ENCODE data around the gene ZNF385B.

Gene ZNF385B

DNA sequence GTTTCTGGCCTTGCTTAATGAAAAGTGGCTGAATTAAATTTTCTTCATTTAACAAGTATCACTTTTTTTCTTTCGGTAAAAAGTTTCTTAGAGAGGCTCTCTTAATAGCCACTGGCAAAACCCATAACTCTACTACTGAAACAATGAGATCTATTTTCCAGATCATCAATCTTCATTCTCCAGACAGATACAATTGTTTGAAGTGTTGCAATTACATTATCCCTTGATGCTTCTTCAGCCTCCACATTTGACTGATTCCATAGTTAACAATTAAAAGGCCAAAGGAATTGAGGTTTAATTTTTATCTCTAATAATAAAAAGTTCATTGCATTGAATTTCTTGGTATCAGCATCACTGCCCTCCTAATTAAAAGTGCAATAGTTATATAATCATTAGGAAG lies 176.3 kb downstream of the ZNF385B start:
- TF ChIP-seq ZNF274 (IDR thresholded peaks at IDR 0.05; ENCODE audit: low read depth, low read length): no peak
- no peak overlapping the region for H3K4me3 ChIP-seq (ENCODE audit: low read length)

DNA sequence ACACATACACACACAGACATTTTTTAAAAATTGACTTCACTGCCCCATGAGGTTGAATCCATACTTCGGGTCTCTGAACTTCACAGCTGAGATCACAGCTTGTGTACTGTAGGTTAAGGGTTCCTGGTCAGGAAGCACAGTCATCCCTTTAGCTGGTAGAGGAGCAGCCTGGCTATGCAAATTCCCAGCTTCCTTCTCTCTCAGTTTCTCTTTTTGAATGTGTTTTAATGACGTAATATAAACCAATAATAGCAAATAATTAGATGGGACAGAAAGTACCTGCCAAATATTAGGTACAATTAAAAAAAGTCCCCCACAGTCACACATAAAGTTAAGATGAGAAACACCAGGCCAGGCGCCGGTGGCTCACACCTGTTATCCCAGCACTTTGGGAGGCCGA lies 178.7 kb downstream of the ZNF385B start:
- TF ChIP-seq ZNF274 (IDR thresholded peaks at IDR 0.05; ENCODE audit: low read depth, low read length): no peak
- no peak overlapping the region for H3K4me3 ChIP-seq (ENCODE audit: low read length)

- no peak overlapping the region for H3K4me3 ChIP-seq (ENCODE audit: low read length)
Observed at GRCh38 chr2:179677746-179678505, 183.5 kb downstream of the ZNF385B start.

GRCh38 chr2:179677077-179677688 lies 184.2 kb downstream of the ZNF385B start:
- H3K4me3 ChIP-seq (ENCODE audit: low read length): no peak overlapping the region
- TF ChIP-seq ZNF274 (IDR thresholded peaks at IDR 0.05; ENCODE audit: low read depth, low read length): no peak

More at GRCh38 chr2:179677746-179678505, 183.5 kb downstream of the ZNF385B start:
- TF ChIP-seq ZNF274 (IDR thresholded peaks at IDR 0.05; ENCODE audit: low read depth, low read length): no peak

DNA sequence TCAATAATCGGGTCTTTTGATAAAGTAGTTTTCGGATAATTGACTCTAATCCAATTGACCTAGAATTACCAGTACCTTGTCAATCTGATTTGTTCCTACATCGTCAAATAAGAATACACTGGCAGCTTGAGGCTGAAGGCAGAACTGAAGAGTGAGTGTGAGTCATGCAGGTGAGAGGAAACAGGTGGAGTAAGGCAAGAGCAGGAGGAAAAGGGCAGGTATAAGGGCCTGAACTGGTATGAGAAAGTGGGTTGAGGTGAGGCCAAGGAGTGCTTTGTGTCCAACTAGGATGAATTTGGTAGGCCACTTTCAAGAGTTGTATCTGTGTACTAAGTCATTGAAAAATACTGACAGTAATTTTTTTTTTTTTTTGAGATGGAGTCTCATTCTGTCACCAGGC lies 186.0 kb downstream of the ZNF385B start:
- no peak for TF ChIP-seq ZNF274 (IDR thresholded peaks at IDR 0.05; ENCODE audit: low read depth, low read length)
- H3K4me3 ChIP-seq (ENCODE audit: low read length): no peak overlapping the region

- TF ChIP-seq ZNF274 (IDR thresholded peaks at IDR 0.05; ENCODE audit: low read depth, low read length): no peak
- no peak overlapping the region for H3K4me3 ChIP-seq (ENCODE audit: low read length)
Observed at GRCh38 chr2:179671043-179671981, 190.1 kb downstream of the ZNF385B start.

DNA sequence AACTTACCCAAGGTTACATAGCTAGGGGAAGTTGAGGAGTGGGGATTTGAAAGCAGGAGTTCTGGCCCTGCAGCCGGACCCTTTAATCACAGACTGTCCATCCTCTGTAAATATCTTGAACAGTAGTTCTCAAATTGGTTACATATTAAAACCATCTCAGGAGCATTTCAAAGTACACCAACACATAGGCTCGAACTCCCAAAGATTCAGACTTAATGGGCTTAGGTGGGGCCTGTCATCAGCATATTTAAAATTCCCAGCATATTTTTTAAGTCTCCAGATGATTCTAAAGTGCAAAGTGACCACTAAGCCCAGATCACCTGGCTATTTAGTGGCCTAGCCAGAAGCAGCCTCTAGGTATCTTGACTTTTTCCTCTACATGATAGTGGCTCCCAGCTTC lies 192.2 kb downstream of the ZNF385B start:
- no peak overlapping the region for H3K4me3 ChIP-seq (ENCODE audit: low read length)
- TF ChIP-seq ZNF274 (IDR thresholded peaks at IDR 0.05; ENCODE audit: low read depth, low read length): no peak

GRCh38 chr2:179664972-179665812 lies 196.2 kb downstream of the ZNF385B start:
- TF ChIP-seq ZNF274 (IDR thresholded peaks at IDR 0.05; ENCODE audit: low read depth, low read length): no peak

GRCh38 chr2:179661986-179662385 lies 199.4 kb downstream of the ZNF385B start:
- no peak for TF ChIP-seq ZNF274 (IDR thresholded peaks at IDR 0.05; ENCODE audit: low read depth, low read length)
- H3K4me3 ChIP-seq (ENCODE audit: low read length): no peak overlapping the region

More at GRCh38 chr2:179664972-179665812, 196.2 kb downstream of the ZNF385B start:
- H3K4me3 ChIP-seq (ENCODE audit: low read length): no peak overlapping the region

GRCh38 chr2:179657068-179657595 lies 204.3 kb downstream of the ZNF385B start:
- H3K4me3 ChIP-seq (ENCODE audit: low read length): no peak overlapping the region
- no peak for TF ChIP-seq ZNF274 (IDR thresholded peaks at IDR 0.05; ENCODE audit: low read depth, low read length)

- no peak for TF ChIP-seq ZNF274 (IDR thresholded peaks at IDR 0.05; ENCODE audit: low read depth, low read length)
- no peak overlapping the region for H3K4me3 ChIP-seq (ENCODE audit: low read length)
Observed at GRCh38 chr2:179655627-179656026, 205.8 kb downstream of the ZNF385B start.

DNA sequence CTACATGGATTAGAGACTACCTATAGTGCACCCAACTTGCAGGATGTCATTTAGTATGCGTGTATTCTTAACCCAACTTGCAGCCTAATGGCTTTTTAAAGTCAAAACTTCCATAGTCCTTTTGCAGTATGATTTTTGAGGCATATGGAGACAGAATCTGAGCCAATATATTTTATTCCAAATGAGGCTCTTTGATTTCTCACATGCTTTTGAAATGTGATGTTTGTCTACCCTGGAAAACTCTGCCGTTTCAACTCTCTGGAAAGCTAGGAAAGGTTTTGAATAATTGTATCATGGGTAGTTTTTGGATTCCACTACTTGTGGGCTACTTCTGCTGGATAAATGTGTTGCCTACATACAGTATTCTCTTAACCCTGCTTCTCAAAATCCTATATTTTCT lies 206.6 kb downstream of the ZNF385B start:
- no peak overlapping the region for H3K4me3 ChIP-seq (ENCODE audit: low read length)
- TF ChIP-seq ZNF274 (IDR thresholded peaks at IDR 0.05; ENCODE audit: low read depth, low read length): no peak

DNA sequence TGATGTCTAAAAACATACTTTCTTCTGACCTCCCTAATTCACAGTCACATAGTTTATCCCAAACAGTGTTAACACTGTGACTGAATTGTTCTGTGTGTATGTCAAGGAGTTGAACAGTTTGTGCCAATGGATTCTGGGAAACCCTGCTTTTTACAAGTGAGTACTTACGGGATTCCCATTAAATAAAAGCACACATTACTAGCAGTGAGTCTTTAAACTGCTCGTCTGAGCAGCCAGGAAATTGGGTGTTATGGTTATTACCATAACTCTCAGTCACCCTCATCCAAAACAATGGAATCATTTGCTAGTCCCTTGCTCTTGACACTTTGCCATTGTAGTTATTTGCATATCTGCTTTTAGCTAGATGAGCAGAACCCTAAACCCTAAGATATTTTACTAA lies 209.1 kb downstream of the ZNF385B start:
- no peak for TF ChIP-seq ZNF274 (IDR thresholded peaks at IDR 0.05; ENCODE audit: low read depth, low read length)
- H3K4me3 ChIP-seq (ENCODE audit: low read length): no peak overlapping the region

Measured in GM08714 (cell line).